HepG2 (cell line): ENCODE data around the gene BLVRB. TPM values are rescaled to one million over a fixed set of nuclear protein-coding genes. Genes with fewer than 3 reads are reported as not detected.

Experiments
- ARNTL ChIP-seq: sonication (generic); formaldehyde crosslinking; IDR thresholded peaks from 2 replicates; pipeline ENCODE4 v1.4.0; 2020; ENCODE audit warnings: mild to moderate bottlenecking, missing genetic modification reagents
- ATF2 ChIP-seq: sonication (generic); formaldehyde crosslinking; IDR thresholded peaks from 2 replicates; pipeline ENCODE4 v1.4.0; 2020; ENCODE audit warnings: missing genetic modification reagents
- GATA4 ChIP-seq: sonication (generic); IDR thresholded peaks from 2 replicates; pipeline ENCODE4 v1.6.1; 2016; ENCODE audit warnings: antibody characterized with exemption, low read depth, borderline replicate concordance
- IKZF4 ChIP-seq: sonication (generic); formaldehyde crosslinking; IDR thresholded peaks from 2 replicates; pipeline ENCODE4 v1.5.1; 2020; ENCODE audit warnings: borderline replicate concordance, mild to moderate bottlenecking, low read depth, missing genetic modification reagents; ENCODE audit errors: not compliant biosample characterization
- KLF15 ChIP-seq: sonication (generic); formaldehyde crosslinking; IDR thresholded peaks from 2 replicates; pipeline ENCODE4 v1.8.1; 2023; ENCODE audit warnings: borderline replicate concordance, mild to moderate bottlenecking, inconsistent platforms, missing genetic modification reagents, mixed read lengths
- NFAT5 ChIP-seq: sonication (generic); formaldehyde crosslinking; IDR thresholded peaks from 2 replicates; pipeline ENCODE4 v1.4.0; 2020; ENCODE audit warnings: missing genetic modification reagents
- PLSCR1 ChIP-seq: sonication (generic); formaldehyde crosslinking; IDR thresholded peaks from 2 replicates; pipeline ENCODE4 v1.5.0; 2020; ENCODE audit warnings: missing genetic modification reagents, mild to moderate bottlenecking, borderline replicate concordance
- PTBP1 ChIP-seq: fragments of 200-400 bp; formaldehyde crosslinking; IDR thresholded peaks from 2 replicates; pipeline ENCODE4 v1.6.1; 2018; ENCODE audit warnings: low read length, low read depth; ENCODE audit not compliant: poor library complexity, severe bottlenecking
- RFX1 ChIP-seq: fragments of 450-650 bp; IDR thresholded peaks from 2 replicates; pipeline ENCODE4 v1.6.1; 2017
- STAT5B ChIP-seq: sonication (generic); formaldehyde crosslinking; IDR thresholded peaks from 2 replicates; pipeline ENCODE4 v1.4.0; 2020; ENCODE audit warnings: missing genetic modification reagents
- TAF1 ChIP-seq: sonication (generic); formaldehyde crosslinking; IDR thresholded peaks from 2 replicates; pipeline ENCODE4 v1.4.0; 2020; ENCODE audit warnings: missing genetic modification reagents
- ZIK1 ChIP-seq: sonication (generic); formaldehyde crosslinking; IDR thresholded peaks from 2 replicates; pipeline ENCODE4 v1.5.0; 2020; ENCODE audit warnings: mild to moderate bottlenecking, low read depth, missing genetic modification reagents, borderline replicate concordance
- ZNF101 ChIP-seq: sonication (generic); formaldehyde crosslinking; IDR thresholded peaks from 2 replicates; pipeline ENCODE4 v1.4.0; 2020; ENCODE audit warnings: mild to moderate bottlenecking, low read depth, missing genetic modification reagents, borderline replicate concordance
- ZNF235 ChIP-seq: sonication (generic); formaldehyde crosslinking; IDR thresholded peaks from 2 replicates; pipeline ENCODE4 v1.8.1; 2023; ENCODE audit warnings: mild to moderate bottlenecking, missing genetic modification reagents, borderline replicate concordance
- ZNF274 ChIP-seq: sonication (generic); formaldehyde crosslinking; IDR thresholded peaks from 2 replicates; pipeline ENCODE4 v1.5.1; 2020; ENCODE audit warnings: mild to moderate bottlenecking, missing genetic modification reagents
- ZNF451 ChIP-seq: sonication (generic); formaldehyde crosslinking; IDR thresholded peaks from 2 replicates; pipeline ENCODE4 v1.5.0; 2020; ENCODE audit warnings: mild to moderate bottlenecking, missing genetic modification reagents
- ZSCAN21 ChIP-seq: sonication (generic); formaldehyde crosslinking; IDR thresholded peaks from 2 replicates; pipeline ENCODE4 v1.8.0; 2022; ENCODE audit warnings: mild to moderate bottlenecking, missing genetic modification reagents, moderate library complexity, borderline replicate concordance
- polyA plus RNA-seq, 8 experiments: library from polyadenylated mRNA; depleted of rRNA in 3 of 8; stranded (reverse) in 7 of 8; unstranded in 1 of 8; fragments of >200 nt; fragmentation: Illumina TruSeq in 4 of 8; extraction: Trizol in 4 of 8; gene quantifications; 2 replicates each; pipeline versions ENCODE4 v1.2.1 to v1.2.3, GENCODE V29; 2011 to 2016; ENCODE audit warnings: low read depth in 4 of 8, missing spikeins in 1 of 8, mixed read lengths in 1 of 8; ENCODE audit not compliant: insufficient read depth in 1 of 8
- total RNA-seq, 5 experiments: library from RNA; depleted of rRNA; stranded (reverse); fragments of >200 nt; fragmentation: Illumina TruSeq; extraction: Trizol; gene quantifications; 2 replicates each; pipeline ENCODE4 v1.2.3, GENCODE V29; 2016; ENCODE audit warnings: low read depth in 1 of 5
- TF ChIP-seq, protein P1 (sequence below): sonication (generic); formaldehyde crosslinking; conservative IDR thresholded peaks from 2 replicates; pipeline ENCODE4 v1.4.0; 2020; ENCODE audit warnings: missing genetic modification reagents
- TF ChIP-seq, protein P2 (sequence below): IDR thresholded peaks from 2 replicates; pipeline ENCODE4 v1.6.1; 2016; ENCODE audit warnings: mild to moderate bottlenecking, missing biosample characterization, missing genetic modification reagents

Gene BLVRB
- total and polyA plus RNA-seq, 2 of the 13 experiments (the other 11 are each of a cell fraction or from before 2014, with no cell fraction given), result 25.9 to 51.4 TPM

DNA sequence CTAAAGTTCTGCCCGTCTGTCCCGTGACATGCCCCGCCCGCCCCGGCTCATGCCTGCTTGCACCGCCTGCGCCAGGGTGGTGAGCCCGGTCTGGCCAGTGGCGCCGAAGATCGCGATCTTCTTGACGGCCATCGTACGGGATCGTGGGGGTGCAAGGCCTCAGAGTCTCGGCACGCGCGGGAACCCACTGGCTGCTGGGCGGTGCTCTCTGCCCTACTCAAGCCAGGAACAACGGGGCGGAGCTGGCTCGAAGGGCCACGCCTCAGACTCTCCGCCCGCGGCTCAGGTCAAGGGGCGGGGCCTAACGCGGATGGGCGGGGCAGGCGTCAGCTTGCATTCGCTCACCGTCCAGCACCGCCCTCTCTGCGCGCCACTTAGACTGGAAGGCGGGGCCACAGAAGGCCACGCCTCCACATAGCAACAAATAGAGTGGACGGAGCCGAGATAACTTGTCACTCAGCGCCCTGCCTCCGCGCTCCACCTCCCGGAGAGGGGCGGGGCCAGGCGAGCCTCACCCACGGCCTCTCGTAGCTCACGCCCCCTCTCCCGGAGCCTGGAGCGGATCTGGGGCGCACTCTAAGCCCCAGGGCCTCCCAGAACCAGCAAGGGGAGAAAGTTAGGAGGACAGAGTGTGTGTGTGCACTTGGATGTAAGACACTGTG is at the start of gene BLVRB (continued):
- TF ChIP-seq STAT5B (CRISPR knock-in tag) (no peak), ZNF235 (CRISPR knock-in tag) (0 out of 2 replicates have a peak, but pooled peaks have one; percentile 47), ZNF451 (CRISPR knock-in tag) (peak; percentile 59), KLF15 (CRISPR knock-in tag) (no peak), ZNF101 (CRISPR knock-in tag) (no peak), PTBP1 (no peak), ZIK1 (CRISPR knock-in tag) (0 out of 2 replicates have a peak, but pooled peaks have one; percentile 25), ATF2 (CRISPR knock-in tag) (no peak), RFX1 (peak; percentile 29; the same call in 1 of the 2 replicates), PLSCR1 (CRISPR knock-in tag) (no peak), IKZF4 (CRISPR knock-in tag) (peak; percentile 76), GATA4 (0 out of 2 replicates have a peak, but pooled peaks have one; percentile 51), ARNTL (CRISPR knock-in tag) (0 out of 2 replicates have a peak, but pooled peaks have one; percentile 23), ZSCAN21 (CRISPR knock-in tag) (peak; percentile 76; the same call in 1 of the 2 replicates), ZNF274 (peak; percentile 65; the same call in 1 of the 2 replicates), NFAT5 (CRISPR knock-in tag) (no peak), TAF1 (CRISPR knock-in tag) (peak; percentile 44; the same call in 1 of the 2 replicates)
- TF ChIP-seq, protein P1, sequence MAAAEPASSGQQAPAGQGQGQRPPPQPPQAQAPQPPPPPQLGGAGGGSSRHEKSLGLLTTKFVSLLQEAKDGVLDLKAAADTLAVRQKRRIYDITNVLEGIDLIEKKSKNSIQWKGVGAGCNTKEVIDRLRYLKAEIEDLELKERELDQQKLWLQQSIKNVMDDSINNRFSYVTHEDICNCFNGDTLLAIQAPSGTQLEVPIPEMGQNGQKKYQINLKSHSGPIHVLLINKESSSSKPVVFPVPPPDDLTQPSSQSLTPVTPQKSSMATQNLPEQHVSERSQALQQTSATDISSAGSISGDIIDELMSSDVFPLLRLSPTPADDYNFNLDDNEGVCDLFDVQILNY, result peak; percentile 56; the same call in 1 of the 2 replicates
- TF ChIP-seq, protein P2, sequence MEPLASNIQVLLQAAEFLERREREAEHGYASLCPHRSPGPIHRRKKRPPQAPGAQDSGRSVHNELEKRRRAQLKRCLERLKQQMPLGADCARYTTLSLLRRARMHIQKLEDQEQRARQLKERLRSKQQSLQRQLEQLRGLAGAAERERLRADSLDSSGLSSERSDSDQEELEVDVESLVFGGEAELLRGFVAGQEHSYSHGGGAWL (CRISPR knock-in tag), result no peak
